Measurements from ENCODE around the gene FBXO48. TPM values are rescaled to one million over a fixed set of nuclear protein-coding genes. Genes with fewer than 3 reads are reported as not detected.

Gene FBXO48
- total RNA-seq, 6 experiments from 2014 or later = 0.82 to 1.5 (median 1.2) TPM

DNA sequence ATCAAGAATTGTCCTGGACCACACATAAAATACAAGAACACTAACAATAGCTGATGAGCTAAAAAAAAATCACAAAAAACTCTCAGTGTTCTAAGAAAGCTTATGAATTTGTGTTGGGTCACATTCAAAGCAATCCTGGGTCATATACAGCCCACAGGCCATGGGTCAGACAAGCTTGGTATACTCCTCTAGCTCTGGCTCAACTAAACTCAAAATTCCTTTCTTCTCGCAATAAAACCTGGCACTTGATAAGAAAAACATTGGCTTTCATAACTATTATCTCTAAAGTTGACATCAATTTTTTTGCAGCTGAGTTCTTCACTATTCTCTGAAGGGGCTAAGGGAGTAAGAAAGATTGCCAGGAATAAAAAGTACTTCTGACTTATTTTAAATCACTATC lies 38.3 kb downstream of the FBXO48 start:
- H3K4me1 ChIP-seq = peaks cover 5 to 56% (median 22%) of the 10 kb centered on the region in 4 donors
- WGBS (ENCODE audit: insufficient coverage, low coverage, low lambda C conversion rate, missing lambda C conversion rate) = 20% methylated on average over 1 of the region's 1 CpG
- intact Hi-C loops (cut with DNase I) = no loop called here

DNA sequence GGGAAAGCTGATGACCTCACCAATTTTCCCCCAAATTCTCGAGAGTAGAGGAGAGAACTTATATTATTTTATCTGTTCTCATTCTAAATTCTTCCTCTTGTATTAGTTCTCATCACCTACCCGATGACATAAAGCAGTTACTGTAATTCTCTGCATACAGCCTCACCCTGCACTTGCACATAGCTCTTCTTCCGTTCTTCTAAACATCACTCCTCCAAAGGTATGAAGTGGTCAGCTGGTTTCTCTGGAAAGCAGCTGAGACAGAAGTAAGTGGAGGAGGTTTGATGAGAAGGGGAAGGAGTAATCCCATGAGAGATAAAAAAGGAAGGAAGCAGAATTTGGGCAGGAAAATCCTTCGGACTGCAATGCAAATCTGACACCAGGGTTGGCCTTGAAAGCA lies 39.0 kb downstream of the FBXO48 start:
- no peak for ATAC-seq
- H3K27me3 ChIP-seq = no peaks in the 10 kb centered on the region
- TF ChIP-seq POLR2A (IDR thresholded peaks at IDR 0.05) = no peak
- TF ChIP-seq, protein P1, sequence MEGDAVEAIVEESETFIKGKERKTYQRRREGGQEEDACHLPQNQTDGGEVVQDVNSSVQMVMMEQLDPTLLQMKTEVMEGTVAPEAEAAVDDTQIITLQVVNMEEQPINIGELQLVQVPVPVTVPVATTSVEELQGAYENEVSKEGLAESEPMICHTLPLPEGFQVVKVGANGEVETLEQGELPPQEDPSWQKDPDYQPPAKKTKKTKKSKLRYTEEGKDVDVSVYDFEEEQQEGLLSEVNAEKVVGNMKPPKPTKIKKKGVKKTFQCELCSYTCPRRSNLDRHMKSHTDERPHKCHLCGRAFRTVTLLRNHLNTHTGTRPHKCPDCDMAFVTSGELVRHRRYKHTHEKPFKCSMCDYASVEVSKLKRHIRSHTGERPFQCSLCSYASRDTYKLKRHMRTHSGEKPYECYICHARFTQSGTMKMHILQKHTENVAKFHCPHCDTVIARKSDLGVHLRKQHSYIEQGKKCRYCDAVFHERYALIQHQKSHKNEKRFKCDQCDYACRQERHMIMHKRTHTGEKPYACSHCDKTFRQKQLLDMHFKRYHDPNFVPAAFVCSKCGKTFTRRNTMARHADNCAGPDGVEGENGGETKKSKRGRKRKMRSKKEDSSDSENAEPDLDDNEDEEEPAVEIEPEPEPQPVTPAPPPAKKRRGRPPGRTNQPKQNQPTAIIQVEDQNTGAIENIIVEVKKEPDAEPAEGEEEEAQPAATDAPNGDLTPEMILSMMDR (IDR thresholded peaks at IDR 0.05) = no peak
- no peak overlapping the region for H3K4me3 ChIP-seq
- H3K9me3 ChIP-seq = no peaks in the 10 kb centered on the region
- H3K36me3 ChIP-seq = no peaks in the 10 kb centered on the region
- H3K27ac ChIP-seq = peak overlapping the region in 2 of 3 donors; percentile 1 to 61
- intact Hi-C loops (cut with DNase I) = no loop called here
- H3K4me1 ChIP-seq = peaks cover 5 to 56% (median 22%) of the 10 kb centered on the region in 4 donors
- DNase-seq = no peak
- 49% methylated on average over 4 of the region's 4 CpGs for whole genome bisulfite sequencing (ENCODE audit: insufficient coverage, low coverage, low lambda C conversion rate, missing lambda C conversion rate)

More for the DNA sequence above, 38.3 kb downstream of the FBXO48 start:
- Histone ChIP-seq H3K4me3 (no peak overlapping the region), H3K9me3 (no peaks in the 10 kb centered on the region), H3K27ac (peak overlapping the region in 1 of 3 donors; percentile 61), H3K36me3 (no peaks in the 10 kb centered on the region), H3K27me3 (no peaks in the 10 kb centered on the region)
- TF ChIP-seq, protein P1 (IDR thresholded peaks at IDR 0.05) = no peak
- no peak for TF ChIP-seq POLR2A (IDR thresholded peaks at IDR 0.05)
- DNase-seq (no peak), ATAC-seq (no peak)

DNA sequence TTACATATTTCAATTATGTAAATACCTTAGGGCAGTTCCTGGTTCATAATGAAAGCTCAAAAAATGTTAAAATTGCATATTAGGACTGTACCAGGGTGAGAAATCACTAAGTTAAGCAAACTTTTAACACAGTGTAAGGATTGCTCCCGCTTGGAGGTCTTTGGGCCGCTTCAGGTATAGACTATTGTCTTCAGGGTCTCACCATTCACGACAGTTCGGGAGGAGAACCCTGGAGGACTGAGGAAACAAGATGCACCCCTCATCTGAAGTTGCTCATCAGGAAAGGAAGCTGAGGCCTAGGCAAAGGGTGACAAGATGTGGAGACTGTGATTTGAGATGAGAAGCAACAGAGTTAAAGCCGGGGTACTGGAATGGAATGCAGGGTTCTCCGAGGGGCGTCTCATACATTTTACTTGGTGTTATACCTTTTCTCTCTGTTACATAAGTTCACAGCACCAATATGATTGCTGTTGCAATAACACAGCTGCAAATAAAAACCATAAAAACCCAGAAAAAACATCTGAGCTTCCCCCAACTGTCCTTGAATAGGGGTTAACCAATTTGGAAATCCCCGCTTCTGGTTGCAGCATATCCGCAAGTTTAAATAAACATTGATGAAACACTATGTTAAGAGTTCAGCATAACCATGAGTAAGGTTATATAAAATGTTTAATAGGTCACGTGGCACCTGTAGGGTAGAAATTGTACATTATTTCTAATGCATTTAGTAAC lies 40.1 kb downstream of the FBXO48 start:
- Histone ChIP-seq H3K27ac (peak overlapping the region in 2 of 3 donors; percentile 49 to 61), H3K4me1 (peaks cover 5 to 56% (median 22%) of the 10 kb centered on the region in 4 donors)
- intact Hi-C loops (cut with DNase I) = no loop called here

DNA sequence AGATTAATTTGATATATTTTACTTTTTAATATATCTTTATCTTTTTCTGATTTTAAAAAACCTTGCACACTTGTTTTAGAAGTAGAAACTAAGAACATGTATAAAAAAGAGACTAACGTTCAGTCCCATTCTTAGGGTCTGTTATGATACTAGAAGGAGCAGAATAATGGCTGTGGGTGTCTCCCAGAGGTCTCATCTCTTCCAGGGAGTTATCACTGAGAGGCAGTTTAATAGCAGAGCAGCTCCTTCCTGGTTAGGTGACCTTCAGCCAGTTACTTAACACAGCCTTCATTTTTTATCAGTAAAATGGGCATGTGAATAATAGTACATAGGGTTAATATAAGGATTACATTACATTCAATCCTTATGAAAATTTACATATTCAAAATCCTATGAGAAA lies 40.6 kb downstream of the FBXO48 start:
- Histone ChIP-seq H3K36me3 (no peaks in the 10 kb centered on the region), H3K9me3 (no peaks in the 10 kb centered on the region), H3K4me1 (peaks cover 5 to 51% (median 19%) of the 10 kb centered on the region in 4 donors), H3K27me3 (no peaks in the 10 kb centered on the region), H3K27ac (peak overlapping the region in 2 of 3 donors; percentile 49 to 61), H3K4me3 (no peak overlapping the region)
- ATAC-seq (no peak), DNase-seq (no peak)
- intact Hi-C loops (cut with DNase I) = no loop called here
- no peak for TF ChIP-seq POLR2A (IDR thresholded peaks at IDR 0.05)
- TF ChIP-seq, protein P1 (IDR thresholded peaks at IDR 0.05) = no peak
- 81% methylated on average over 1 of the region's 1 CpG for WGBS (ENCODE audit: insufficient coverage, low coverage, low lambda C conversion rate, missing lambda C conversion rate)

More for the DNA sequence above, 40.1 kb downstream of the FBXO48 start:
- Histone ChIP-seq H3K36me3 (no peaks in the 10 kb centered on the region), H3K9me3 (no peaks in the 10 kb centered on the region), H3K27me3 (no peaks in the 10 kb centered on the region), H3K4me3 (no peak overlapping the region)
- DNase-seq (no peak), ATAC-seq (peak; percentile 67 to 89 (median 76))
- WGBS (ENCODE audit: insufficient coverage, low coverage, low lambda C conversion rate, missing lambda C conversion rate) = 37% methylated on average over 10 of the region's 10 CpGs
- TF ChIP-seq, protein P1 (IDR thresholded peaks at IDR 0.05) = peak in 1 of 4 donors; percentile 7
- no peak for TF ChIP-seq POLR2A (IDR thresholded peaks at IDR 0.05)

Measured in right lobe of liver (tissue), 6 donors.